Trophoblast cell (in vitro differentiated cells and primary cell): ENCODE results near the gene EPS8L3.
"Not testable (repeated sequence)": the region's sequence is repeated elsewhere in the genome, so short reads cannot be mapped to it uniquely, and the experiment has no call there.

Experiments
- DNase-seq, 2 donors: peaks; one replicate each; pipeline ENCODE4 v3.0.0-alpha.2; 2016
- H2AFZ ChIP-seq: 2 replicates; pipeline ENCODE4 v1.6.1; 2013; ENCODE audit warnings: low read length, moderate library complexity, mild to moderate bottlenecking; ENCODE audit not compliant: insufficient read depth, poor library complexity
- H2AK5ac ChIP-seq: 2 replicates; pipeline ENCODE4 v1.6.1; 2013; ENCODE audit warnings: mild to moderate bottlenecking, low read length
- H2BK120ac ChIP-seq: 2 replicates; pipeline ENCODE4 v1.6.1; 2013; ENCODE audit warnings: low read length, mild to moderate bottlenecking, moderate library complexity; ENCODE audit not compliant: insufficient read depth, poor library complexity
- H2BK12ac ChIP-seq: 2 replicates; pipeline ENCODE4 v1.6.1; 2013; ENCODE audit warnings: mild to moderate bottlenecking, low read length, moderate library complexity
- H2BK5ac ChIP-seq: 2 replicates; pipeline ENCODE4 v1.6.1; 2013; ENCODE audit warnings: low read length, low read depth, moderate library complexity, mild to moderate bottlenecking; ENCODE audit not compliant: poor library complexity
- H3K14ac ChIP-seq: 2 replicates; pipeline ENCODE4 v1.6.1; 2013; ENCODE audit warnings: mild to moderate bottlenecking, low read length
- H3K18ac ChIP-seq: 2 replicates; pipeline ENCODE4 v1.6.1; 2013; ENCODE audit warnings: mild to moderate bottlenecking, low read length
- H3K23ac ChIP-seq: 2 replicates; pipeline ENCODE4 v1.6.1; 2013; ENCODE audit warnings: low read length
- H3K27ac ChIP-seq: 2 replicates; pipeline ENCODE4 v1.5.1; 2013; ENCODE audit warnings: low read depth, mild to moderate bottlenecking, inconsistent platforms, low read length, moderate library complexity
- H3K27me3 ChIP-seq: 2 replicates; pipeline ENCODE4 v1.6.1; 2013; ENCODE audit warnings: inconsistent platforms, mild to moderate bottlenecking, low read length, moderate library complexity; ENCODE audit not compliant: insufficient read depth
- H3K36me3 ChIP-seq, 2 experiments: 1 replicate in 1 of 2; 2 replicates in 1 of 2; pipeline ENCODE4 v1.6.1; 2013; ENCODE audit warnings: low read length in 2 of 2, mild to moderate bottlenecking in 2 of 2, moderate library complexity in 1 of 2; ENCODE audit not compliant: insufficient read depth in 2 of 2, control insufficient read depth in 1 of 2
- H3K4ac ChIP-seq: 2 replicates; pipeline ENCODE4 v1.6.1; 2013; ENCODE audit warnings: low read depth, mild to moderate bottlenecking, low read length, moderate library complexity
- H3K4me1 ChIP-seq, 2 experiments: 1 replicate in 1 of 2; 2 replicates in 1 of 2; pipeline ENCODE4 v1.6.1; 2013; ENCODE audit warnings: low read length in 2 of 2, mild to moderate bottlenecking in 2 of 2, moderate library complexity in 1 of 2; ENCODE audit not compliant: insufficient read depth in 2 of 2, control insufficient read depth in 1 of 2
- H3K4me2 ChIP-seq: 2 replicates; pipeline ENCODE4 v1.6.1; 2013; ENCODE audit warnings: inconsistent platforms, mild to moderate bottlenecking, low read length, moderate library complexity
- H3K4me3 ChIP-seq: 2 replicates; pipeline ENCODE4 v1.5.1; 2013; ENCODE audit warnings: mild to moderate bottlenecking, low read depth, low read length, inconsistent platforms
- H3K79me1 ChIP-seq: one replicate; pipeline ENCODE4 v1.6.1; 2013; ENCODE audit warnings: low read length
- H3K79me2 ChIP-seq: 2 replicates; pipeline ENCODE4 v1.6.1; 2013; ENCODE audit warnings: low read length, mild to moderate bottlenecking; ENCODE audit not compliant: control insufficient read depth, insufficient read depth, poor library complexity
- H3K9ac ChIP-seq: 2 replicates; pipeline ENCODE4 v1.6.1; 2013; ENCODE audit warnings: mild to moderate bottlenecking, low read length
- H3K9me3 ChIP-seq: 2 replicates; pipeline ENCODE4 v1.6.1; 2013; ENCODE audit warnings: low read depth, mild to moderate bottlenecking, control low read depth, inconsistent platforms, low read length; ENCODE audit not compliant: insufficient read depth
- H4K12ac ChIP-seq: 2 replicates; pipeline ENCODE4 v1.6.1; 2013; ENCODE audit warnings: low read depth, mild to moderate bottlenecking, low read length, moderate library complexity
- H4K8ac ChIP-seq: 2 replicates; pipeline ENCODE4 v1.6.1; 2013; ENCODE audit warnings: low read depth, mild to moderate bottlenecking, low read length, moderate library complexity
- H4K91ac ChIP-seq: one replicate; pipeline ENCODE4 v1.6.1; 2013; ENCODE audit warnings: low read depth, mild to moderate bottlenecking, low read length, moderate library complexity
- WGBS: extraction: QIAGEN DNeasy Blood & Tissue Kit; methylation state at CpG from one replicate; pipeline ENCODE4 v1.1.7; 2013; ENCODE audit warnings: missing lambda C conversion rate; ENCODE audit not compliant: insufficient read length, insufficient coverage; ENCODE audit errors: extremely low coverage; 5-methylcytosine and 5-hydroxymethylcytosine counted together

Gene EPS8L3

GRCh38 chr1:109712321-109712864 is 51.3 kb downstream of the EPS8L3 start:
- Histone ChIP-seq H2BK5ac (no peak overlapping the region), H3K23ac (no peak overlapping the region), H3K27ac (no peak overlapping the region), H3K14ac (no peak overlapping the region), H3K27me3 (no peaks in the 10 kb centered on the region), H2BK12ac (no peak overlapping the region), H3K9me3 (no peaks in the 10 kb centered on the region), H2AFZ (no peak overlapping the region), H3K9ac (no peak overlapping the region), H4K8ac (no peak overlapping the region), H2AK5ac (no peak overlapping the region), H2BK120ac (no peak overlapping the region), H3K79me1 (no peaks in the 10 kb centered on the region), H4K91ac (no peak overlapping the region), H3K79me2 (no peaks in the 10 kb centered on the region), H3K4me3 (no peak overlapping the region), H3K4me2 (no peak overlapping the region), H4K12ac (no peak overlapping the region), H3K4me1 (no peaks in the 10 kb centered on the region), H3K4ac (no peak overlapping the region), H3K36me3 (no peaks in the 10 kb centered on the region), H3K18ac (no peak overlapping the region)
- DNase-seq: no peak
- whole genome bisulfite sequencing: no CpG with 5 or more reads among the region's 22 CpGs

- H3K9me3 ChIP-seq, H3K4ac ChIP-seq, H2AK5ac ChIP-seq, H4K91ac ChIP-seq, H3K9ac ChIP-seq, H3K79me2 ChIP-seq, H3K18ac ChIP-seq, H3K27me3 ChIP-seq, DNase-seq, H2BK5ac ChIP-seq, H2BK12ac ChIP-seq, H3K14ac ChIP-seq, H3K36me3 ChIP-seq, H3K4me1 ChIP-seq, H2BK120ac ChIP-seq, H3K23ac ChIP-seq, H3K79me1 ChIP-seq, H3K4me3 ChIP-seq, H3K27ac ChIP-seq, H2AFZ ChIP-seq: not testable (repeated sequence)
- Histone ChIP-seq H4K8ac (peak within 1 kb of the TSS; percentile 64), H3K4me2 (peak within 1 kb of the TSS; percentile 50), H4K12ac (peak within 1 kb of the TSS; percentile 54)
- no CpG with 5 or more reads among the region's 33 CpGs for WGBS
These were observed 52.0 kb downstream of the EPS8L3 start, which contains the start of gene GSTM5 for GRCh38 chr1:109711593-109712320. TSS of gene GSTM5 (plus strand) at chr1:109712251. CDS start at chr1:109712313, 62 bp downstream.

- H3K4ac ChIP-seq, H4K91ac ChIP-seq, H3K27ac ChIP-seq, H3K14ac ChIP-seq, DNase-seq, H3K79me2 ChIP-seq, H3K4me1 ChIP-seq, H2AK5ac ChIP-seq, H3K36me3 ChIP-seq, H3K9me3 ChIP-seq, H3K4me2 ChIP-seq, H3K79me1 ChIP-seq, H4K12ac ChIP-seq, H2BK120ac ChIP-seq, H3K18ac ChIP-seq, H2BK12ac ChIP-seq, H2AFZ ChIP-seq, H4K8ac ChIP-seq, H2BK5ac ChIP-seq, H3K23ac ChIP-seq, H3K4me3 ChIP-seq, H3K9ac ChIP-seq, H3K27me3 ChIP-seq: not testable (repeated sequence)
These were observed 53.9 kb downstream of the EPS8L3 start for GRCh38 chr1:109709822-109710221.

- not testable (repeated sequence) for H2AK5ac ChIP-seq, H3K4me3 ChIP-seq, H3K36me3 ChIP-seq, H3K4ac ChIP-seq, H3K14ac ChIP-seq, H2BK120ac ChIP-seq, H3K79me1 ChIP-seq, H3K4me1 ChIP-seq, H3K23ac ChIP-seq, H3K79me2 ChIP-seq, H4K12ac ChIP-seq, H3K4me2 ChIP-seq, H4K91ac ChIP-seq, H3K27ac ChIP-seq, H3K9ac ChIP-seq, H3K27me3 ChIP-seq, DNase-seq, H2BK12ac ChIP-seq, H2BK5ac ChIP-seq, H2AFZ ChIP-seq, H3K9me3 ChIP-seq, H3K18ac ChIP-seq, H4K8ac ChIP-seq
- WGBS: no CpG with 5 or more reads among the region's 4 CpGs
These were observed 54.8 kb downstream of the EPS8L3 start for GRCh38 chr1:109708949-109709348.
